GM12801 (cell line): ENCODE results near the gene MBOAT7.

Experiments
- TF ChIP-seq, protein P1 (sequence below): IDR thresholded peaks from one replicate; pipeline ENCODE4 v1.5.1; 2011; ENCODE audit warnings: control low read depth; ENCODE audit not compliant: insufficient read length; ENCODE audit errors: extremely low read depth

Gene MBOAT7

DNA sequence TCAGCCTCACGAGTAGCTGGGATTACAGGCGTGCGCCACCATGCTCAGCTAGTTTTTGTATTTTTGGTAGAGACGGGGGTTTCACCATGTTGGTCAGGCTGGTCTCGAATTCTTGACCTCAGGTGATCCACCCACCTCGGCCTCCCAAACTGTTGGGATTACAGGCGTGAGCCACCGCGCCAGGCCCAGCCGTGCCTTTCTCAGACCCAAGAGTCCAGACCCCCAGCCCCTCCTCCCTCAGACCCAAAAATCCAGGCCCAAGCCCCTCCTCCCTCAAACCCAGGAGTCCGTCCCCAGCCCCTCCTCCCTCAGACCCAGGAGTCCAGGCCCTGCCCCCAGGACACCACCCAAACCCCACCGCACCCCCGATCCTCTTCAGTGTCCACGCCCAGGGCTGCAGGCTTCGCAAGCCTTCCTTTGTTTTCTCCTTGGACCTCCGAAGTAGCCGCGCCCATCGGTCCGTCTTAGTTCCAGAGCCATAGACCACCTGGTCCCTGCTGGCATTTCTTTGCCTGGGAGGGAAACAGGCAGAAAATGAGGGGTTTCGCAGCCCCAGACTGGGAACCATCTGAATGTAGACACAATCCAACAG lies 20.1 kb downstream of the MBOAT7 start:
- TF ChIP-seq, protein P1, sequence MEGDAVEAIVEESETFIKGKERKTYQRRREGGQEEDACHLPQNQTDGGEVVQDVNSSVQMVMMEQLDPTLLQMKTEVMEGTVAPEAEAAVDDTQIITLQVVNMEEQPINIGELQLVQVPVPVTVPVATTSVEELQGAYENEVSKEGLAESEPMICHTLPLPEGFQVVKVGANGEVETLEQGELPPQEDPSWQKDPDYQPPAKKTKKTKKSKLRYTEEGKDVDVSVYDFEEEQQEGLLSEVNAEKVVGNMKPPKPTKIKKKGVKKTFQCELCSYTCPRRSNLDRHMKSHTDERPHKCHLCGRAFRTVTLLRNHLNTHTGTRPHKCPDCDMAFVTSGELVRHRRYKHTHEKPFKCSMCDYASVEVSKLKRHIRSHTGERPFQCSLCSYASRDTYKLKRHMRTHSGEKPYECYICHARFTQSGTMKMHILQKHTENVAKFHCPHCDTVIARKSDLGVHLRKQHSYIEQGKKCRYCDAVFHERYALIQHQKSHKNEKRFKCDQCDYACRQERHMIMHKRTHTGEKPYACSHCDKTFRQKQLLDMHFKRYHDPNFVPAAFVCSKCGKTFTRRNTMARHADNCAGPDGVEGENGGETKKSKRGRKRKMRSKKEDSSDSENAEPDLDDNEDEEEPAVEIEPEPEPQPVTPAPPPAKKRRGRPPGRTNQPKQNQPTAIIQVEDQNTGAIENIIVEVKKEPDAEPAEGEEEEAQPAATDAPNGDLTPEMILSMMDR = no peak

- TF ChIP-seq, protein P1 = no peak
These were observed 21.0 kb downstream of the MBOAT7 start for GRCh38 chr19:54168174-54168917.

DNA sequence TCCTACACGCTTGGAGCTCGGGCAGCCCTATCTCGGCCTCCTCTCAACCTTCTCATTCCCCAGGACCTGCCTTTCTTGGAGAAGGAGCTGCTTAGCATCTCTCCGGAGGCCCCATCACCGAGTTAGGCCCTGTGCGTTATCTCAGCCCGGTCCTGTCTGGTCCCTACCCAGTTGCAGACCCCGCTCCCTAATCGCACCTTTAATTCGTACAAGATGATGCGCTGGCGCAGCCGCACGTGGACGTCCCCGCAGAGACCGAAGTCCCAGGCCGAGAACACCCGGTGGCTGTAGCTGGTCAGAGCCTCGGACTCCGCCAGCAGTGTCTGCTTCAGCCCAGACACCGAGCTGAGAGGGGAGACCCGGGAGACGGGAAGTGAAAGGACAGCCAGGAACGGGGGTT lies 24.2 kb downstream of the MBOAT7 start:
- TF ChIP-seq, protein P1 = no peak

GRCh38 chr19:54164369-54165068 lies 24.9 kb downstream of the MBOAT7 start:
- TF ChIP-seq, protein P1 = no peak

- TF ChIP-seq, protein P1 = no peak
These were observed 26.5 kb downstream of the MBOAT7 start for GRCh38 chr19:54162884-54163283.

GRCh38 chr19:54162241-54162805 lies 27.1 kb downstream of the MBOAT7 start:
- TF ChIP-seq, protein P1 = no peak

GRCh38 chr19:54160854-54161253 lies 28.5 kb downstream of the MBOAT7 start:
- TF ChIP-seq, protein P1 = no peak
